ENCODE data around the gene BNC2.
"Not testable (repeated sequence)": the region's sequence is repeated elsewhere in the genome, so short reads cannot be mapped to it uniquely, and the experiment has no call there.

Gene BNC2

GRCh38 chr9:16575142-16575985 lies 295.1 kb downstream of the BNC2 start:
- no peak for DNase-seq

- DNase-seq: no peak
Observed at GRCh38 chr9:16572005-16572734, 298.3 kb downstream of the BNC2 start.

- no peak for DNase-seq
Observed at GRCh38 chr9:16571127-16571802, 299.2 kb downstream of the BNC2 start.

- no peak for DNase-seq
Observed at GRCh38 chr9:16563446-16563845, 307.0 kb downstream of the BNC2 start.

GRCh38 chr9:16561121-16561520 lies 309.3 kb downstream of the BNC2 start:
- DNase-seq: no peak

GRCh38 chr9:16559418-16560188 lies 310.9 kb downstream of the BNC2 start:
- DNase-seq: no peak

- DNase-seq: no peak
Observed at GRCh38 chr9:16555802-16556201, 314.7 kb downstream of the BNC2 start.

- DNase-seq: no peak
Observed at GRCh38 chr9:16553869-16554540, 316.5 kb downstream of the BNC2 start.

- no peak for DNase-seq
Observed at GRCh38 chr9:16552252-16552651, 318.2 kb downstream of the BNC2 start.

GRCh38 chr9:16551692-16552091 lies 318.8 kb downstream of the BNC2 start:
- no peak for DNase-seq

GRCh38 chr9:16545639-16546038 lies 324.8 kb downstream of the BNC2 start:
- DNase-seq: no peak

GRCh38 chr9:16544842-16545241 lies 325.6 kb downstream of the BNC2 start:
- DNase-seq: no peak

GRCh38 chr9:16543686-16544085 lies 326.8 kb downstream of the BNC2 start:
- no peak for DNase-seq

GRCh38 chr9:16543225-16543624 lies 327.2 kb downstream of the BNC2 start:
- DNase-seq: no peak

GRCh38 chr9:16542290-16542689 lies 328.2 kb downstream of the BNC2 start:
- no peak for DNase-seq

GRCh38 chr9:16540743-16541613 lies 329.5 kb downstream of the BNC2 start:
- DNase-seq: no peak

GRCh38 chr9:16539626-16540025 lies 330.8 kb downstream of the BNC2 start:
- not testable (repeated sequence) for DNase-seq

- DNase-seq: no peak
Observed at GRCh38 chr9:16535555-16535954, 334.9 kb downstream of the BNC2 start.

- no peak for DNase-seq
Observed at GRCh38 chr9:16532681-16533450, 337.6 kb downstream of the BNC2 start.

- no peak for DNase-seq
Observed at GRCh38 chr9:16532272-16532671, 338.2 kb downstream of the BNC2 start.

Measured in activated CD4-positive, alpha-beta T cell treated with anti-CD3 and anti-CD28 coated beads, Interleukin-2, Interleukin-6, amounts not matched to agents 100 ng/mL and 50 ng/mL, durations not matched to agents 16 hours and 8 hours (primary cell).